Panc1 (cell line): ENCODE measurements around the gene ZFYVE26.

Source experiments
- SIN3A ChIP-seq: IDR thresholded peaks from 2 replicates; pipeline ENCODE4 v1.6.1; 2012; ENCODE audit warnings: low read depth, mild to moderate bottlenecking, low read length, moderate library complexity, borderline replicate concordance; ENCODE audit not compliant: insufficient read depth
- TF ChIP-seq, protein P1 (sequence below): fragments of 450-650 bp; IDR thresholded peaks from 2 replicates; pipeline ENCODE4 v1.5.1; 2017; ENCODE audit warnings: mild to moderate bottlenecking

DNA sequence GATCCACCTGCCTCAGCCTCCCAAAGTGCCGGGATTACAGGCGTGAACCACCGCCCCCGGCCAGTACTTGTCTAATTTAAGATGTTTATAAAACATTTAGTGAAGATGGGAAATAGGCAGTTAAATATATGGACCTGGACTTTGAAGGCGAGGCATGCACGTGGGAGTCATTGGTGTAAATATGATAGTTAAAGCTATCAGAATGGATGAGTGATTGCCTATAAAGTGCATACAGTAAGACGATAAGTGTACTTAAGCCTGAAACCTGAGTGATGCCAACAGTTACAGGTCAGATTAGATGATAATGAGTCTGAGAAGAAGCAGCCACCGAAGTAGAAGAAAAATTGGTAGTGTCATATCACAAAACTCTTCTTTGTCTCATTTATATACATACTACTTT, 14.7 kb upstream of the ZFYVE26 start:
- TF ChIP-seq SIN3A: no peak
- TF ChIP-seq, protein P1, sequence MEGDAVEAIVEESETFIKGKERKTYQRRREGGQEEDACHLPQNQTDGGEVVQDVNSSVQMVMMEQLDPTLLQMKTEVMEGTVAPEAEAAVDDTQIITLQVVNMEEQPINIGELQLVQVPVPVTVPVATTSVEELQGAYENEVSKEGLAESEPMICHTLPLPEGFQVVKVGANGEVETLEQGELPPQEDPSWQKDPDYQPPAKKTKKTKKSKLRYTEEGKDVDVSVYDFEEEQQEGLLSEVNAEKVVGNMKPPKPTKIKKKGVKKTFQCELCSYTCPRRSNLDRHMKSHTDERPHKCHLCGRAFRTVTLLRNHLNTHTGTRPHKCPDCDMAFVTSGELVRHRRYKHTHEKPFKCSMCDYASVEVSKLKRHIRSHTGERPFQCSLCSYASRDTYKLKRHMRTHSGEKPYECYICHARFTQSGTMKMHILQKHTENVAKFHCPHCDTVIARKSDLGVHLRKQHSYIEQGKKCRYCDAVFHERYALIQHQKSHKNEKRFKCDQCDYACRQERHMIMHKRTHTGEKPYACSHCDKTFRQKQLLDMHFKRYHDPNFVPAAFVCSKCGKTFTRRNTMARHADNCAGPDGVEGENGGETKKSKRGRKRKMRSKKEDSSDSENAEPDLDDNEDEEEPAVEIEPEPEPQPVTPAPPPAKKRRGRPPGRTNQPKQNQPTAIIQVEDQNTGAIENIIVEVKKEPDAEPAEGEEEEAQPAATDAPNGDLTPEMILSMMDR: no peak
